ENCODE measurements around the gene MBD6.
"Not testable (repeated sequence)": the region's sequence is repeated elsewhere in the genome, so short reads cannot be mapped to it uniquely, and the experiment has no call there.

The MBD6 gene

GRCh38 chr12:57549909-57550640 is 27.5 kb downstream of the MBD6 start, which contains the start of gene KIF5A:
Gene KIF5A (plus strand): TSS chr12:57550044. CDS start chr12:57550272, 228 bp downstream.
- DNase-seq, result peak; percentile 8

- no peak for DNase-seq
These were observed 28.3 kb downstream of the MBD6 start for GRCh38 chr12:57550641-57551549.

- DNase-seq, result no peak
These were observed 29.1 kb downstream of the MBD6 start for GRCh38 chr12:57551637-57552305.

DNA sequence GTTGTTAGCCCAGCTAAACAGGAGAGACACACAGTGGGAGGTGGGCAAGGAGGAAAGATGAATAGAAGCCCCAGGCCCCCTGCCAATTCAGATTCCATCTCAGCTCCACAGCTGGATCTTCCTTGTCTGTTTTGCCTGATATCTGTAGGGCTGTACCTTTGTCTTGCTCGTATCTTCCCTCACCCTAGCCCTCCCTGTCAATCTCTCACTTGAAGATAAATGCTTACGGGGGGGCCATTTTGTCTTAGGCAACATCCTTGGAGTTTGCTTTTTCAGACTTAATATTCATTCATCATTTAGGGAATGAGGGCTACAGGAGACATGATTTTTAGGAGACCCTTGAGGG is 29.7 kb downstream of the MBD6 start:
- no peak for DNase-seq

DNA sequence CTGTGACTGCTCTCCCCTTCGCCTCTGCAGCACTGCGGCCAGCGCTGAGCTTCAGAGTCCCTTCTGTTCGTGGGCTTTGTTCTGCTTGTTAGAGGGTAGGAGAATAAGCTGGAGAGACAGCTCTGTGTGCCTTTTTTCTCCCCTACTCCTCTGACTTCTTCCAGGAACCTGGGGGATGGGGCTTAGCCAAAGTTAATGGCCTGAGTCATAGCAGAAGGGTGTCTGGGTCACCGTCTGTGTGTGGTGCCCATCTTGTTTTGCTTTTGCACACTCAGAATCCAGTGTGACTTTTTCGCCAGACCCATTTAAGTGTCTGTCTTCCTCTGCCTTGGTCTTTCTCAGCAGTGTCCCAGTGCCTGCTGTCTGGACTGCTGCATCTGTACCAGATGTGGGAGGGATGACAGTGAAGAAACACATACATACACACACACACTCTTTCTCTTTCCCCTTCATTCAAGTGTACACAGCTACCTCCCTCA is 30.2 kb downstream of the MBD6 start:
- DNase-seq, result peak; percentile 1

- no peak for DNase-seq
These were observed 30.9 kb downstream of the MBD6 start for GRCh38 chr12:57553343-57554202.

DNA sequence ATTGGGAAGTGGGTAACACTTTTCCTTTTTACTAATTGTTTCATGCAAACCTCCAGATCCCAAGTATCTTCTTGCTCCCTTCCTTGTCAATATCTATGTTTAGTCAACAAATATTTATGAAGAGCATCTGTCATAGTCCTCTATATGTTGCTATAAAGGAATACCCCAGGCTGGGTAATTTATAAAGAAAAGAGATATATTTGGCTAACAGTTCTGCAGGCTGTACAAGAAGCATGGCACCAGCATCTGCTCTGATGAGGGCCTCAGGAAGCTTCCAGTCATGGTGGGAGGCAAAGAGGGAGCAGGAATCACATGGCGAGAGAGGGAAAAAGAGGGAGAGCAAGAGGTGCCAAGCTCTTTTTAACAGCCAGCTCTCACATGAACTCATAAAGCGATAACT is 31.8 kb downstream of the MBD6 start:
- DNase-seq, result no peak

- no peak for DNase-seq
These were observed 32.3 kb downstream of the MBD6 start for GRCh38 chr12:57554897-57555296.

DNA sequence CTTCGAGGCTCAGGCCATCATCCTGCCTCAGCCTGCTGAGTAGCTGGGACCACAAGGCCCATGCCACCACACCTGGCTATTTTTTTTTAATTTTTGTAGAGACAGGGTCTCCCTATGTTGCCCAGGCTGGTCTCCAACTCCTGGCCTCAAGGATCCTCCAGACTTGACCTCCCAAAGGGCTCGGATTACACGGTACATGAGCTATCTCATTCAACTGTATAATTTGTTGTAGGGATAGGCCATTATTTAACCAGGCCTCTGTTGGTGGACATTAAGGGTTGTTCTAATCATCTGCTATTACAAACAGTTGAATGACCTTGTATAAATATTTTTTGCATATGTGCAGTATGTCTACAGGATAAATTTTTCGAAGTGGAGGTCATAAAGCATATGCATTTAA is 36.2 kb downstream of the MBD6 start:
- no peak for DNase-seq

GRCh38 chr12:57560516-57560915 is 37.9 kb downstream of the MBD6 start:
- no peak for DNase-seq

- DNase-seq, result not testable (repeated sequence)
These were observed 38.5 kb downstream of the MBD6 start for GRCh38 chr12:57561117-57561516.

GRCh38 chr12:57563358-57563757 is 40.7 kb downstream of the MBD6 start:
- DNase-seq, result no peak

GRCh38 chr12:57564178-57564740 is 41.6 kb downstream of the MBD6 start:
- DNase-seq, result no peak

DNA sequence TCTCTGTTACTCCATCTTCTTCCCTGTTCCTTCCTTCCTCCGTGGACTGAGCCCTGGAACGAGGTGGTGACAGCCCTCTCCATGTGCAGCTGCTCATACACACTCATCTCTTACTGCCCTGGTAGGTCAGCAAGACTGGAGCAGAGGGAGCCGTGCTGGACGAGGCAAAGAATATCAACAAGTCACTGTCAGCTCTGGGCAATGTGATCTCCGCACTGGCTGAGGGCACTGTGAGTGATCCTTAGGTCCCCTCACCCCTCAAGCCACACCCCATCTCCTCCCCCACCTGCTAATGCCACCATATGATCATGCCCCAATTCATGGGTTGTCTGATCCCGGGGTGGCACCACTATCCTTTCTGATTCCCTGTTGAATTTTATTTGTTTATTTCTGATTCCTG is 46.2 kb downstream of the MBD6 start:
- DNase-seq, result no peak

DNA sequence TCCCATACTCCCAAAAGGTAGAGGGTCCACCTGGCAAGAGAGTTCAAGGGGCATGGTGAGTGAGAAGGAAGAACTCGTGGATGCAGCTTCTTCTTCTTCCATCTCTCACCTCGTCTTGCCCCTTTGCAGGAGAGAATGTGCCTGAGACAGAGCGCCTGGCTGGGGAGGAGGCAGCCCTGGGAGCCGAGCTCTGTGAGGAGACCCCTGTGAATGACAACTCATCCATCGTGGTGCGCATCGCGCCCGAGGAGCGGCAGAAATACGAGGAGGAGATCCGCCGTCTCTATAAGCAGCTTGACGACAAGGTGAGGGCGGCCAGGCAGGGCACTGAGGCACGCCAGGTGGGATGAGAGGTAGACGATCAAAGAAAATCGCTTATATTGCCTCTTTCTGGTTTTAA is 47.2 kb downstream of the MBD6 start:
- DNase-seq, result no peak

GRCh38 chr12:57570438-57570837 is 47.8 kb downstream of the MBD6 start:
- DNase-seq, result not testable (repeated sequence)

DNA sequence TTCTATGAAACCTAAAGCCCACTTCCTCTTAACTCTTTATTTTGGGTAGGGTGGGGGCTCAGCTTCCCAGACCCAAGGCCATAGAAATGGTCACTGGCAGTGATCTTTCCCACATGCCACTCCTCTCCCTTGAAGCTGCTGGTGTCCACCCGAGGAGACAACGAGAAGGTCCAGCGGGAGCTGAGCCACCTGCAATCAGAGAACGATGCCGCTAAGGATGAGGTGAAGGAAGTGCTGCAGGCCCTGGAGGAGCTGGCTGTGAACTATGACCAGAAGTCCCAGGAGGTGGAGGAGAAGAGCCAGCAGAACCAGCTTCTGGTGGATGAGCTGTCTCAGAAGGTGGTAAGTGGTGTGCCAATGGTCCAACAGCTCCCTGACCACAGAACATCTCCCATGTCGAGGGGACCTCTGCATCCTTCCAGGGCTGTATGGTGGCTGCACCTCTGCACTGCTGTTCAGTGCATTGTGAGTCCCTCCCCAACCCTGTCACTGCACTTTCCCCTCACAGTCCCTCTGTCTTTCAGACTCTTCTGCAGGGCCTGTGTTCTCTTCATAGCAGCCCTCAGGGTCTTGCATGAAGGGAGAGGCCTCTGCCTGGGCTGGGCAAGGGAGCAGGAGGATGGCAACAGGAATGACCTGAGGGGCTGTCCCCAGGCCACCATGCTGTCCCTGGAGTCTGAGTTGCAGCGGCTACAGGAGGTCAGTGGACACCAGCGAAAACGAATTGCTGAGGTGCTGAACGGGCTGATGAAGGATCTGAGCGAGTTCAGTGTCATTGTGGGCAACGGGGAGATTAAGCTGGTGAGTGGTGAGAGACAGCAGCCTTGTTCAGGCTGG is 49.5 kb downstream of the MBD6 start:
- no peak for DNase-seq

- DNase-seq, result no peak
These were observed 52.2 kb downstream of the MBD6 start for GRCh38 chr12:57574795-57575194.

DNA sequence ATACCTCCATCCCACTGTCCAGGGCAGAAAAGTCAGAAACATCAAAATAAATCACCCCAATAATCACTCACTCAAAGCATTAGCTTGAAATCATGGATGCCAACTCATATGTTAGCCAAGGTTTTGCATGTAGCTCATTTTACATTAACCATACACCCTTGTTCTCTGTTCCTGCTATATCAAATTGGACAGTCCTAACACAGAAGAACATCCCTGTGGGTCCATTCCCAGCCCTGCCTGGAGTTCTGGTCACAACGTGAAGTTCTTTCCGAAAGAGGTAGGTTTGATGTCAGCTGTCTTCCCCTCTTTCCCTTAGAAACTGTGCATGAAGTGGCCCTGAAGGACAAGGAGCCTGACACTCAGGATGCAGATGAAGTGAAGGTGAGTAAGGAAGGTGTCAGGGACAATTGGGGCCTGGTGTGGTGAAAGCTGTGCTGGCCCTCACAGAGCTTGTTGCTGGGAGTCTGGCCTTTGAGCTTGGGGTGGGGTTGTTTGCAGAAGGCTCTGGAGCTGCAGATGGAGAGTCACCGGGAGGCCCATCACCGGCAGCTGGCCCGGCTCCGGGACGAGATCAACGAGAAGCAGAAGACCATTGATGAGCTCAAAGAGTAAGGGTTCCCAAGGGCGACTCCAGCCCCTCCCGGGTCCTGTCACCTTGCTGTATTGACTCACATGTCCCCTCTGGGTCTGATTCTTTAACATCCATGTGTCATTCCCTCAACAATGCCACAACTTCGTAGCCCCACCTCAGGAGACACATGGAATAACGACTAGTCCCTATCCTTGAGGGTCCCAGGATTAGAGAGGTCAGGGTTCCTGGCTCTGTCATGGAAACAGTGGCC is 53.4 kb downstream of the MBD6 start:
- no peak for DNase-seq

- no peak for DNase-seq
These were observed 54.1 kb downstream of the MBD6 start for GRCh38 chr12:57576613-57577160.

Data from NCI-H2227 treated with DMSO at 0.1 percent for 48 hours (cell line).